Stomach (tissue), 4 donors: ENCODE data around the gene ART3.

Experiments
- POLR2AphosphoS5 ChIP-seq, 3 donors: sonication (generic); formaldehyde crosslinking; IDR thresholded peaks; one replicate each; pipeline ENCODE4 v1.6.1; 2016; ENCODE audit warnings: antibody characterized with exemption in 3 of 3
- TF ChIP-seq, protein P1 (sequence below), 7 experiments: fragments of 450-650 bp in 4 of 7; fragments of 200-600 bp in 3 of 7; sonication (generic) in 3 of 7; IDR thresholded peaks; one replicate each; pipeline ENCODE4 v1.5.1; 2016 to 2019; ENCODE audit warnings: antibody characterized with exemption in 7 of 7, control low read depth in 2 of 7, mild to moderate bottlenecking in 1 of 7

- TF ChIP-seq POLR2AphosphoS5 (IDR thresholded peaks at IDR 0.05), result no peak
- TF ChIP-seq, protein P1, sequence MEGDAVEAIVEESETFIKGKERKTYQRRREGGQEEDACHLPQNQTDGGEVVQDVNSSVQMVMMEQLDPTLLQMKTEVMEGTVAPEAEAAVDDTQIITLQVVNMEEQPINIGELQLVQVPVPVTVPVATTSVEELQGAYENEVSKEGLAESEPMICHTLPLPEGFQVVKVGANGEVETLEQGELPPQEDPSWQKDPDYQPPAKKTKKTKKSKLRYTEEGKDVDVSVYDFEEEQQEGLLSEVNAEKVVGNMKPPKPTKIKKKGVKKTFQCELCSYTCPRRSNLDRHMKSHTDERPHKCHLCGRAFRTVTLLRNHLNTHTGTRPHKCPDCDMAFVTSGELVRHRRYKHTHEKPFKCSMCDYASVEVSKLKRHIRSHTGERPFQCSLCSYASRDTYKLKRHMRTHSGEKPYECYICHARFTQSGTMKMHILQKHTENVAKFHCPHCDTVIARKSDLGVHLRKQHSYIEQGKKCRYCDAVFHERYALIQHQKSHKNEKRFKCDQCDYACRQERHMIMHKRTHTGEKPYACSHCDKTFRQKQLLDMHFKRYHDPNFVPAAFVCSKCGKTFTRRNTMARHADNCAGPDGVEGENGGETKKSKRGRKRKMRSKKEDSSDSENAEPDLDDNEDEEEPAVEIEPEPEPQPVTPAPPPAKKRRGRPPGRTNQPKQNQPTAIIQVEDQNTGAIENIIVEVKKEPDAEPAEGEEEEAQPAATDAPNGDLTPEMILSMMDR (IDR thresholded peaks at IDR 0.05), result peak in 3 of 7 experiments; percentile 22 to 31 (median 23)
Observed at GRCh38 chr4:76087007-76087769, 12.7 kb downstream of the ART3 start.
